HG03575 (cell line): ENCODE results near the gene HIVEP3.
A peak's percentile ranks its signal among the peaks of the same experiment; 100 is the strongest.

ENCODE experiments used
- ATAC-seq: cut with Tn5 transposase; IDR thresholded peaks from one replicate; pipeline ENCODE4 v1.9.1; 2021; ENCODE audit not compliant: unreplicated experiment, insufficient number of reproducible peaks, low FRiP score; ENCODE audit errors: extremely low read depth

Gene HIVEP3

GRCh38 chr1:41900603-41901444, 17.9 kb downstream of the HIVEP3 start:
- no peak for ATAC-seq

- no peak for ATAC-seq
Observed at GRCh38 chr1:41898191-41898713, 20.5 kb downstream of the HIVEP3 start.

- no peak for ATAC-seq
Observed at GRCh38 chr1:41895552-41895951, 23.2 kb downstream of the HIVEP3 start.

- no peak for ATAC-seq
Observed at GRCh38 chr1:41894808-41895483, 23.8 kb downstream of the HIVEP3 start.

GRCh38 chr1:41894101-41894807, 24.5 kb downstream of the HIVEP3 start:
- ATAC-seq = no peak

- no peak for ATAC-seq
Observed at GRCh38 chr1:41892301-41892781, 26.4 kb downstream of the HIVEP3 start.

- ATAC-seq = peak; percentile 65
Observed at GRCh38 chr1:41891199-41891896, 27.4 kb downstream of the HIVEP3 start.

GRCh38 chr1:41890825-41891198, 27.9 kb downstream of the HIVEP3 start:
- ATAC-seq = no peak

- no peak for ATAC-seq
Observed at GRCh38 chr1:41889506-41890414, 29.0 kb downstream of the HIVEP3 start.

GRCh38 chr1:41888756-41889155, 30.0 kb downstream of the HIVEP3 start:
- ATAC-seq = no peak

- ATAC-seq = no peak
Observed at GRCh38 chr1:41887365-41887764, 31.4 kb downstream of the HIVEP3 start.

- ATAC-seq = no peak
Observed at GRCh38 chr1:41884256-41885230, 34.2 kb downstream of the HIVEP3 start.

GRCh38 chr1:41883507-41883906, 35.2 kb downstream of the HIVEP3 start:
- no peak for ATAC-seq

GRCh38 chr1:41882486-41882885, 36.2 kb downstream of the HIVEP3 start:
- ATAC-seq = no peak

- no peak for ATAC-seq
Observed at GRCh38 chr1:41882068-41882477, 36.6 kb downstream of the HIVEP3 start.

- ATAC-seq = no peak
Observed at GRCh38 chr1:41880950-41881885, 37.5 kb downstream of the HIVEP3 start.
